Activated naive CD4-positive, alpha-beta T cell treated with anti-CD3 and anti-CD28 coated beads, Interleukin-2, amount 10 ng/mL, durations not matched to agents 7 days and 5 days (primary cell): ENCODE data around the gene SETD1A.
"Not testable (repeated sequence)": the region's sequence is repeated elsewhere in the genome, so short reads cannot be mapped to it uniquely, and the experiment has no call there.

ENCODE experiments used
- CTCF ChIA-PET: fragments of 350-600 bp; sonication (Branson Sonifier 250); formaldehyde crosslinking; loops from one replicate; lab custom pipeline; 2021; ENCODE audit warnings: antibody characterized with exemption; lab: Charles Lee
- DNase-seq: peaks from one replicate; pipeline ENCODE4 v3.0.0-alpha.2; 2020
- H3K27ac Mint-ChIP-seq: one replicate; pipeline ENCODE4 v1.8.0; 2021; ENCODE audit warnings: mild to moderate bottlenecking, moderate library complexity, mixed read lengths
- H3K27me3 Mint-ChIP-seq: one replicate; pipeline ENCODE4 v1.8.0; 2021; ENCODE audit warnings: mild to moderate bottlenecking, mixed read lengths
- H3K36me3 Mint-ChIP-seq: one replicate; pipeline ENCODE4 v1.8.0; 2021; ENCODE audit warnings: mixed read lengths
- H3K4me1 Mint-ChIP-seq: one replicate; pipeline ENCODE4 v1.8.0; 2021; ENCODE audit warnings: mixed read lengths
- H3K4me3 Mint-ChIP-seq: one replicate; pipeline ENCODE4 v1.8.0; 2021; ENCODE audit warnings: mild to moderate bottlenecking, moderate library complexity, mixed read lengths
- H3K9me3 Mint-ChIP-seq: one replicate; pipeline ENCODE4 v1.8.0; 2021; ENCODE audit warnings: mixed read lengths

The SETD1A gene

GRCh38 chr16:30924913-30925631 is 32.5 kb upstream of the SETD1A start:
- no peaks in the 10 kb centered on the region for H3K9me3 Mint-ChIP-seq
- H3K27me3 Mint-ChIP-seq, result no peaks in the 10 kb centered on the region
- DNase-seq, result no peak

GRCh38 chr16:30925632-30925987 is 31.9 kb upstream of the SETD1A start:
- Mint-ChIP-seq H3K9me3 (no peaks in the 10 kb centered on the region), H3K36me3 (peaks cover 6% of the 10 kb centered on the region), H3K27ac (no peak overlapping the region), H3K27me3 (no peaks in the 10 kb centered on the region), H3K4me3 (no peak overlapping the region), H3K4me1 (peaks cover 36% of the 10 kb centered on the region)
- DNase-seq, result no peak
- CTCF ChIA-PET, result interaction anchor here (1.3 to 3.6 kb wide), 2 partner anchors 10 to 17 kb away, joined by 3 to 16 read pairs; no protein-coding TSS in a partner anchor

More at GRCh38 chr16:30924913-30925631, 32.5 kb upstream of the SETD1A start:
- peaks cover 6% of the 10 kb centered on the region for H3K36me3 Mint-ChIP-seq
- H3K4me1 Mint-ChIP-seq, result peaks cover 36% of the 10 kb centered on the region
- H3K4me3 Mint-ChIP-seq, result peak overlapping the region; percentile 74
- CTCF ChIA-PET, result interaction anchor here (1.3 to 3.6 kb wide), 2 partner anchors 10 to 18 kb away, joined by 3 to 16 read pairs; no protein-coding TSS in a partner anchor
- no peak overlapping the region for H3K27ac Mint-ChIP-seq

- Mint-ChIP-seq H3K27me3 (no peaks in the 10 kb centered on the region), H3K4me1 (peaks cover 35% of the 10 kb centered on the region), H3K27ac (peak overlapping the region; percentile 53), H3K4me3 (peak overlapping the region; percentile 45), H3K9me3 (no peaks in the 10 kb centered on the region), H3K36me3 (peaks cover 10% of the 10 kb centered on the region)
- CTCF ChIA-PET, result interaction anchor here (0.8 to 3.6 kb wide), 5 partner anchors 9 to 233 kb away, joined by 3 to 16 read pairs (median 8); no protein-coding TSS in a partner anchor
- DNase-seq, result no peak
Observed at GRCh38 chr16:30925995-30926811, 31.4 kb upstream of the SETD1A start.

- CTCF ChIA-PET, result interaction anchor here (0.8 to 3.6 kb wide), 4 partner anchors 8 to 234 kb away, joined by 3 to 16 read pairs (median 11); no protein-coding TSS in a partner anchor
- no peak overlapping the region for H3K4me3 Mint-ChIP-seq
- H3K27me3 Mint-ChIP-seq, result no peaks in the 10 kb centered on the region
- H3K9me3 Mint-ChIP-seq, result no peaks in the 10 kb centered on the region
- no peak for DNase-seq
- H3K4me1 Mint-ChIP-seq, result peaks cover 28% of the 10 kb centered on the region
- H3K36me3 Mint-ChIP-seq, result peaks cover 11% of the 10 kb centered on the region
- H3K27ac Mint-ChIP-seq, result no peak overlapping the region
Observed at GRCh38 chr16:30926937-30927788, 30.4 kb upstream of the SETD1A start.

GRCh38 chr16:30927789-30928378 is 29.7 kb upstream of the SETD1A start:
- Mint-ChIP-seq H3K4me1 (peaks cover 26% of the 10 kb centered on the region), H3K36me3 (peaks cover 17% of the 10 kb centered on the region), H3K4me3 (no peak overlapping the region), H3K9me3 (no peaks in the 10 kb centered on the region), H3K27ac (no peak overlapping the region), H3K27me3 (no peaks in the 10 kb centered on the region)
- peak; percentile 46 for DNase-seq
- CTCF ChIA-PET, result interaction anchor here (1.8 to 3.6 kb wide), 3 partner anchors 8 to 83 kb away, joined by 8 to 16 read pairs (median 14); no protein-coding TSS in a partner anchor

GRCh38 chr16:30928390-30928789 is 29.2 kb upstream of the SETD1A start:
- Mint-ChIP-seq H3K27me3 (no peaks in the 10 kb centered on the region), H3K27ac (no peak overlapping the region), H3K36me3 (peaks cover 17% of the 10 kb centered on the region), H3K9me3 (no peaks in the 10 kb centered on the region), H3K4me1 (peaks cover 23% of the 10 kb centered on the region), H3K4me3 (no peak overlapping the region)
- no peak for DNase-seq
- CTCF ChIA-PET, result interaction anchor here (2.0 kb wide), 1 partner anchor 84 kb away, joined by 8 read pairs; no protein-coding TSS in a partner anchor

GRCh38 chr16:30929167-30929566 is 28.4 kb upstream of the SETD1A start:
- peaks cover 25% of the 10 kb centered on the region for H3K4me1 Mint-ChIP-seq
- H3K27ac Mint-ChIP-seq, result no peak overlapping the region
- CTCF ChIA-PET, result interaction anchor here (2.0 kb wide), 1 partner anchor 13 kb away, joined by 4 read pairs; no protein-coding TSS in a partner anchor
- DNase-seq, result no peak
- H3K27me3 Mint-ChIP-seq, result no peaks in the 10 kb centered on the region
- H3K36me3 Mint-ChIP-seq, result peaks cover 17% of the 10 kb centered on the region
- H3K4me3 Mint-ChIP-seq, result no peak overlapping the region
- H3K9me3 Mint-ChIP-seq, result no peaks in the 10 kb centered on the region

GRCh38 chr16:30930160-30930571 is 27.4 kb upstream of the SETD1A start:
- no peak for DNase-seq
- no peaks in the 10 kb centered on the region for H3K27me3 Mint-ChIP-seq
- peaks cover 27% of the 10 kb centered on the region for H3K4me1 Mint-ChIP-seq
- CTCF ChIA-PET, result interaction anchor here (2.0 kb wide), 1 partner anchor 12 kb away, joined by 4 read pairs; no protein-coding TSS in a partner anchor
- no peak overlapping the region for H3K27ac Mint-ChIP-seq
- no peak overlapping the region for H3K4me3 Mint-ChIP-seq
- H3K36me3 Mint-ChIP-seq, result peaks cover 20% of the 10 kb centered on the region
- H3K9me3 Mint-ChIP-seq, result no peaks in the 10 kb centered on the region

GRCh38 chr16:30931068-30931650 is 26.4 kb upstream of the SETD1A start:
- CTCF ChIA-PET, result interaction anchor here (2.0 kb wide), 1 partner anchor 11 kb away, joined by 4 read pairs; no protein-coding TSS in a partner anchor
- H3K9me3 Mint-ChIP-seq, result no peaks in the 10 kb centered on the region
- DNase-seq, result no peak
- H3K4me3 Mint-ChIP-seq, result no peak overlapping the region
- no peak overlapping the region for H3K27ac Mint-ChIP-seq
- peaks cover 19% of the 10 kb centered on the region for H3K36me3 Mint-ChIP-seq
- H3K27me3 Mint-ChIP-seq, result no peaks in the 10 kb centered on the region
- H3K4me1 Mint-ChIP-seq, result peaks cover 26% of the 10 kb centered on the region

GRCh38 chr16:30934827-30935557 is 22.6 kb upstream of the SETD1A start:
- Mint-ChIP-seq H3K4me3 (no peak overlapping the region), H3K36me3 (peaks cover 16% of the 10 kb centered on the region), H3K27me3 (no peaks in the 10 kb centered on the region), H3K27ac (no peak overlapping the region), H3K4me1 (peaks cover 25% of the 10 kb centered on the region), H3K9me3 (no peaks in the 10 kb centered on the region)
- peak; percentile 66 for DNase-seq
- CTCF ChIA-PET, result interaction anchor here (1.1 to 2.6 kb wide), 11 partner anchors 9 to 207 kb away, joined by 3 to 16 read pairs (median 6); no protein-coding TSS in a partner anchor

GRCh38 chr16:30937692-30938091 is 19.9 kb upstream of the SETD1A start:
- Mint-ChIP-seq H3K27me3 (no peaks in the 10 kb centered on the region), H3K4me3 (no peak overlapping the region), H3K9me3 (no peaks in the 10 kb centered on the region), H3K27ac (peak overlapping the region; percentile 1), H3K4me1 (peaks cover 38% of the 10 kb centered on the region), H3K36me3 (peaks cover 13% of the 10 kb centered on the region)
- CTCF ChIA-PET, result interaction anchor here (1.0 kb wide), 1 partner anchor 12 kb away, joined by 5 read pairs; no protein-coding TSS in a partner anchor
- DNase-seq, result no peak

GRCh38 chr16:30939571-30939970 is 18.0 kb upstream of the SETD1A start:
- H3K4me1 Mint-ChIP-seq, result peaks cover 38% of the 10 kb centered on the region
- not testable (repeated sequence) for DNase-seq, H3K4me3 Mint-ChIP-seq, H3K27me3 Mint-ChIP-seq, H3K27ac Mint-ChIP-seq, H3K9me3 Mint-ChIP-seq
- CTCF ChIA-PET, result interaction anchor here (2.0 to 4.3 kb wide), 3 partner anchors 11 to 94 kb away, joined by 5 to 55 read pairs (median 31); no protein-coding TSS in a partner anchor
- peaks cover 18% of the 10 kb centered on the region for H3K36me3 Mint-ChIP-seq
